ENCODE measurements around the gene TIRAP. TPM values are rescaled to one million over a fixed set of nuclear protein-coding genes. Genes with fewer than 3 reads are reported as not detected.
A peak's percentile ranks its signal among the peaks of the same experiment; 100 is the strongest.

Gene TIRAP
- total RNA-seq, 1 donor from 2014 or later: 10.4 TPM

- Mint-ChIP-seq H3K27me3 (no peaks in the 10 kb centered on the region), H3K9me3 (no peaks in the 10 kb centered on the region), H3K4me1 (ENCODE audit: unreplicated experiment) (peaks cover 24% of the 10 kb centered on the region), H3K4me3 (peak overlapping the region; percentile 77), H3K27ac (no peak overlapping the region), H3K36me3 (peaks cover 11% of the 10 kb centered on the region)
- no peak for DNase-seq (ENCODE audit: extremely low spot score, unreplicated experiment)
- TF ChIP-seq, protein P1, sequence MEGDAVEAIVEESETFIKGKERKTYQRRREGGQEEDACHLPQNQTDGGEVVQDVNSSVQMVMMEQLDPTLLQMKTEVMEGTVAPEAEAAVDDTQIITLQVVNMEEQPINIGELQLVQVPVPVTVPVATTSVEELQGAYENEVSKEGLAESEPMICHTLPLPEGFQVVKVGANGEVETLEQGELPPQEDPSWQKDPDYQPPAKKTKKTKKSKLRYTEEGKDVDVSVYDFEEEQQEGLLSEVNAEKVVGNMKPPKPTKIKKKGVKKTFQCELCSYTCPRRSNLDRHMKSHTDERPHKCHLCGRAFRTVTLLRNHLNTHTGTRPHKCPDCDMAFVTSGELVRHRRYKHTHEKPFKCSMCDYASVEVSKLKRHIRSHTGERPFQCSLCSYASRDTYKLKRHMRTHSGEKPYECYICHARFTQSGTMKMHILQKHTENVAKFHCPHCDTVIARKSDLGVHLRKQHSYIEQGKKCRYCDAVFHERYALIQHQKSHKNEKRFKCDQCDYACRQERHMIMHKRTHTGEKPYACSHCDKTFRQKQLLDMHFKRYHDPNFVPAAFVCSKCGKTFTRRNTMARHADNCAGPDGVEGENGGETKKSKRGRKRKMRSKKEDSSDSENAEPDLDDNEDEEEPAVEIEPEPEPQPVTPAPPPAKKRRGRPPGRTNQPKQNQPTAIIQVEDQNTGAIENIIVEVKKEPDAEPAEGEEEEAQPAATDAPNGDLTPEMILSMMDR (conservative IDR thresholded peaks at IDR 0.05): no peak
These were observed 1.9 kb downstream of the TIRAP start for GRCh38 chr11:126284829-126285228.

GRCh38 chr11:126288237-126288636 lies 5.3 kb downstream of the TIRAP start:
- H3K36me3 Mint-ChIP-seq: peaks cover 15% of the 10 kb centered on the region
- H3K27me3 Mint-ChIP-seq: no peaks in the 10 kb centered on the region
- H3K9me3 Mint-ChIP-seq: no peaks in the 10 kb centered on the region
- DNase-seq (ENCODE audit: extremely low spot score, unreplicated experiment): no peak
- no peak overlapping the region for H3K4me3 Mint-ChIP-seq
- H3K27ac Mint-ChIP-seq: no peak overlapping the region
- H3K4me1 Mint-ChIP-seq (ENCODE audit: unreplicated experiment): peaks cover 8% of the 10 kb centered on the region
- TF ChIP-seq, protein P1 (conservative IDR thresholded peaks at IDR 0.05): no peak

DNA sequence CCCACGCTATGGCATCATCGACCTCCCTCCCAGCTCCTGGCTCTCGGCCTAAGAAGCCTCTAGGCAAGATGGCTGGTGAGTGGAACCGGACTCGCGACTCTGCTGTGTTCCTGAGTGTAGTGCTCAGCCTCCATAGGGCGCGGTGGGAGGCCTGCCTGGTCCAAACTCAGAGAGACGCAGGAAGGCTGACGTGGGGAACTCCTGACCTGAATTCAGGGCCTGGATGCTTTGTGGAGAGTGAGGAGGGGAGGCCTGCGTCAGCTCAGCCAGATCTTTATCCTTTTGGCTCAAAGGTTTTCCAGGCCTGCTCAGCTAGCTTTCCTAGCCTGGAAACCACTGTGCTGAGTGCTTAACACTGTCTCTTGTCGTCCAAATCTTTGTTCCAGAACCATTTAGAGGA lies 8.0 kb downstream of the TIRAP start:
- DNase-seq (ENCODE audit: extremely low spot score, unreplicated experiment): no peak
- TF ChIP-seq, protein P1 (conservative IDR thresholded peaks at IDR 0.05): no peak
- Mint-ChIP-seq H3K9me3 (no peaks in the 10 kb centered on the region), H3K4me3 (no peak overlapping the region), H3K27me3 (no peaks in the 10 kb centered on the region), H3K36me3 (peaks cover 20% of the 10 kb centered on the region), H3K27ac (no peak overlapping the region), H3K4me1 (ENCODE audit: unreplicated experiment) (no peaks in the 10 kb centered on the region)

DNA sequence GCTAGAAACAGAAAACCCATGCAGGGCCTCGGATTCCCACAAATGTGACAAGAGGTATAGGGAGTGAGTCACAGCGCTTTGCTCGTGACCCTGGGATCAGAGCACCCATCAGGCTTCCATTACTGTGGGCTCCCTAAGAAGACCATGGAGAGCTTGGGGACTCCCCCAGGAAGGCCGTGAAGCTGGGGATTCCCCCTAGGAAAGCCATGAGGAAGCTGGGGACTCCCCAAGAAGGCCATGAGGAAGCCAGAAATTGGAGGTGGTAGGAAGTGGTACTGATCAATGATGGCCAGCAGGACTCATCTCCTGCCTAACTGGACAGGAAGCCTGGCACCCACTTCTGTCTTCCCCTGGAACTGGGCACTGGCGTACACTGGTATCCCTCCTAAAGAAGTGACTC lies 10.8 kb downstream of the TIRAP start:
- peaks cover 2% of the 10 kb centered on the region for H3K4me1 Mint-ChIP-seq (ENCODE audit: unreplicated experiment)
- TF ChIP-seq, protein P1 (conservative IDR thresholded peaks at IDR 0.05): no peak
- no peak overlapping the region for H3K4me3 Mint-ChIP-seq
- no peaks in the 10 kb centered on the region for H3K9me3 Mint-ChIP-seq
- no peaks in the 10 kb centered on the region for H3K27me3 Mint-ChIP-seq
- no peak overlapping the region for H3K27ac Mint-ChIP-seq
- no peak for DNase-seq (ENCODE audit: extremely low spot score, unreplicated experiment)
- H3K36me3 Mint-ChIP-seq: peaks cover 20% of the 10 kb centered on the region

GRCh38 chr11:126297004-126297403 lies 14.1 kb downstream of the TIRAP start:
- no peak for DNase-seq (ENCODE audit: extremely low spot score, unreplicated experiment)
- Mint-ChIP-seq H3K27me3 (no peaks in the 10 kb centered on the region), H3K36me3 (peaks cover 19% of the 10 kb centered on the region), H3K9me3 (no peaks in the 10 kb centered on the region), H3K4me3 (no peak overlapping the region), H3K4me1 (ENCODE audit: unreplicated experiment) (peaks cover 4% of the 10 kb centered on the region), H3K27ac (no peak overlapping the region)
- TF ChIP-seq, protein P1 (conservative IDR thresholded peaks at IDR 0.05): no peak
